Measurements from ENCODE around the gene MTPN.

The MTPN gene

DNA sequence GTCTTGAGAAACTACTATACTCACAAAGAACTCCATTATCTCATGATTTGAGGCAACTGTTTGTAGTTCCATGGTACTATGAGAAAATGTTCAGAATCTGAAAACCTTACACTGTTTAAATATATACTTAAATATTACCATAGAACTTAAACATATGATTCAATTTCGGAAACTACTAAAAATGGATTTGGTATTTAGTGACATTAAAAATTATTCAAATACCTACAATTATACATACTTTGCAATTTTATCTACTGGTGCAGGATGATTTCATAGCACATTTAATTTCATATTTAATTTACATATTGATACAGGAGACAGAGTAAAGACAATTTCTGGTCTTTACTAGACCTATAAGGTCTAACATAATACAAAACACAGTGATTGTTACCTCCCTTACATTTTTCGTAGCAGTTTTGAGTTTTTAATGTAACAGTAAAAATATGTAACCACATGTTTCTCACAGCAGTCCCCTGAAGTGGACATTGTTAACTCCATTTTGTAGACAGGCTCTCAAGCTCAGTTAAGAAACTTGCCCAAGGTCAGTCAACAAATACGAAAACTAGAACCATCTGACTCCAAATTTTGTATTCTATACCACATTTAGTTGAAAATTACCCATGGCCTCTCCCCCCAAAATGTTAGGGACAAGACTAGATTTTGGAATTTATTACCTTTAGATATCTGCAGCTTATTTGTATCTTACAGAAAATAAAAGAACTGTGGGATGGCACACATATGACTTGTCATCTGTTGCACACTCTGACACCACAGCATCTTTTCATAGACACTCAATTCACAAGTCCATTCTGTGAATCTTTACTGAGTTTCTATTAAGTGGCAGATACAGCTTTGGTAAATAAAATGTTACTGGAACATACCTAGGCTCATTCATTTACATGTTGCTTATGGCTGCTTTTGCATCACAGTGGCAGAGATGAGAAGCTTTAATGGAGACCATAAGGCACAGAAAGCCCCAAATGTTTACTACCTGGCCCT is 36.8 kb downstream of the MTPN start:
- H3K9ac ChIP-seq (ENCODE audit: insufficient read length, low read depth): no peak overlapping the region
- no peaks in the 10 kb centered on the region for H3K27me3 ChIP-seq (ENCODE audit: insufficient read depth, insufficient read length)
- H3K36me3 ChIP-seq (ENCODE audit: insufficient read depth, insufficient read length, low read length): peaks cover 2% of the 10 kb centered on the region
- H3K4me1 ChIP-seq (ENCODE audit: insufficient read depth, insufficient read length): no peaks in the 10 kb centered on the region
- no peaks in the 10 kb centered on the region for H3K9me3 ChIP-seq (ENCODE audit: insufficient read depth, low read length)
- no peak for DNase-seq (ENCODE audit: low read depth, low spot score)
- TF ChIP-seq SUZ12 (IDR thresholded peaks at IDR 0.05; ENCODE audit: extremely low read depth, insufficient read depth, insufficient read length) (no peak), YY1 (IDR thresholded peaks at IDR 0.05; ENCODE audit: insufficient read depth, insufficient read length) (no peak), ZNF274 (IDR thresholded peaks at IDR 0.05; ENCODE audit: low read depth, low read length) (no peak)
- no peak overlapping the region for H3K4me3 ChIP-seq (ENCODE audit: insufficient read length, low read depth)

- Histone ChIP-seq H3K4me1 (ENCODE audit: insufficient read depth, insufficient read length) (no peaks in the 10 kb centered on the region), H3K4me3 (ENCODE audit: insufficient read length, low read depth) (no peak overlapping the region), H3K36me3 (ENCODE audit: insufficient read depth, insufficient read length, low read length) (peaks cover 2% of the 10 kb centered on the region), H3K9me3 (ENCODE audit: insufficient read depth, low read length) (no peaks in the 10 kb centered on the region), H3K27me3 (ENCODE audit: insufficient read depth, insufficient read length) (no peaks in the 10 kb centered on the region), H3K9ac (ENCODE audit: insufficient read length, low read depth) (no peak overlapping the region)
- no peak for TF ChIP-seq ZNF274 (IDR thresholded peaks at IDR 0.05; ENCODE audit: low read depth, low read length)
- TF ChIP-seq SUZ12 (IDR thresholded peaks at IDR 0.05; ENCODE audit: extremely low read depth, insufficient read depth, insufficient read length): no peak
- TF ChIP-seq YY1 (IDR thresholded peaks at IDR 0.05; ENCODE audit: insufficient read depth, insufficient read length): no peak
- no peak for DNase-seq (ENCODE audit: low read depth, low spot score)
These were observed 37.8 kb downstream of the MTPN start for GRCh38 chr7:135939261-135939812.

DNA sequence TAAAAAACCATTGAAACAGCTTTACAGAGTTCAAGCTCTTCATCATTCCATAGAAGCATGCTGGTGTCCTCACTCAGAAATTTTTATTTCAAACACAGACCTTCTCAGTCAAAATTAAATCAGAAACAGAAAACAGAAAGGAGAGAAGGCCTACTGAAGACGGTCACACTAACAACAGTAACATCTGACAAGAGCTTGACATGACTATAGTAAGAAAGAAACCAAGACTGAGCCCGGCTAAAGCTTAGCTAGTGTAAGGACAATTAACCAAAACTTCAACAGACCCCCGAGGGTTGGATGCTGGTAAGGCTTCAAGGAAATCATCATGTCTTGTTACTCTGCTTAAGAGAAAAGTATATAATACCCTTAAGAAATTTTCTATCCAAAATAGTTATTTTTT is 38.6 kb downstream of the MTPN start:
- Histone ChIP-seq H3K27me3 (ENCODE audit: insufficient read depth, insufficient read length) (no peaks in the 10 kb centered on the region), H3K4me3 (ENCODE audit: insufficient read length, low read depth) (no peak overlapping the region), H3K36me3 (ENCODE audit: insufficient read depth, insufficient read length, low read length) (peaks cover 5% of the 10 kb centered on the region), H3K4me1 (ENCODE audit: insufficient read depth, insufficient read length) (no peaks in the 10 kb centered on the region), H3K9ac (ENCODE audit: insufficient read length, low read depth) (no peak overlapping the region), H3K9me3 (ENCODE audit: insufficient read depth, low read length) (no peaks in the 10 kb centered on the region)
- DNase-seq (ENCODE audit: low read depth, low spot score): no peak
- no peak for TF ChIP-seq ZNF274 (IDR thresholded peaks at IDR 0.05; ENCODE audit: low read depth, low read length)
- TF ChIP-seq SUZ12 (IDR thresholded peaks at IDR 0.05; ENCODE audit: extremely low read depth, insufficient read depth, insufficient read length): no peak
- TF ChIP-seq YY1 (IDR thresholded peaks at IDR 0.05; ENCODE audit: insufficient read depth, insufficient read length): no peak

GRCh38 chr7:135938086-135938485 is 39.1 kb downstream of the MTPN start:
- no peak overlapping the region for H3K4me3 ChIP-seq (ENCODE audit: insufficient read length, low read depth)
- H3K9ac ChIP-seq (ENCODE audit: insufficient read length, low read depth): no peak overlapping the region
- peaks cover 5% of the 10 kb centered on the region for H3K36me3 ChIP-seq (ENCODE audit: insufficient read depth, insufficient read length, low read length)
- H3K9me3 ChIP-seq (ENCODE audit: insufficient read depth, low read length): no peaks in the 10 kb centered on the region
- TF ChIP-seq SUZ12 (IDR thresholded peaks at IDR 0.05; ENCODE audit: extremely low read depth, insufficient read depth, insufficient read length) (no peak), ZNF274 (IDR thresholded peaks at IDR 0.05; ENCODE audit: low read depth, low read length) (no peak), YY1 (IDR thresholded peaks at IDR 0.05; ENCODE audit: insufficient read depth, insufficient read length) (no peak)
- no peaks in the 10 kb centered on the region for H3K27me3 ChIP-seq (ENCODE audit: insufficient read depth, insufficient read length)
- DNase-seq (ENCODE audit: low read depth, low spot score): no peak
- no peaks in the 10 kb centered on the region for H3K4me1 ChIP-seq (ENCODE audit: insufficient read depth, insufficient read length)

GRCh38 chr7:135936497-135937217 is 40.5 kb downstream of the MTPN start:
- Histone ChIP-seq H3K36me3 (ENCODE audit: insufficient read depth, insufficient read length, low read length) (peaks cover 5% of the 10 kb centered on the region), H3K4me1 (ENCODE audit: insufficient read depth, insufficient read length) (no peaks in the 10 kb centered on the region), H3K9ac (ENCODE audit: insufficient read length, low read depth) (no peak overlapping the region), H3K4me3 (ENCODE audit: insufficient read length, low read depth) (no peak overlapping the region), H3K27me3 (ENCODE audit: insufficient read depth, insufficient read length) (no peaks in the 10 kb centered on the region), H3K9me3 (ENCODE audit: insufficient read depth, low read length) (no peaks in the 10 kb centered on the region)
- TF ChIP-seq ZNF274 (IDR thresholded peaks at IDR 0.05; ENCODE audit: low read depth, low read length) (no peak), YY1 (IDR thresholded peaks at IDR 0.05; ENCODE audit: insufficient read depth, insufficient read length) (no peak), SUZ12 (IDR thresholded peaks at IDR 0.05; ENCODE audit: extremely low read depth, insufficient read depth, insufficient read length) (no peak)
- no peak for DNase-seq (ENCODE audit: low read depth, low spot score)

- Histone ChIP-seq H3K4me1 (ENCODE audit: insufficient read depth, insufficient read length) (no peaks in the 10 kb centered on the region), H3K27me3 (ENCODE audit: insufficient read depth, insufficient read length) (no peaks in the 10 kb centered on the region), H3K9me3 (ENCODE audit: insufficient read depth, low read length) (no peaks in the 10 kb centered on the region), H3K9ac (ENCODE audit: insufficient read length, low read depth) (no peak overlapping the region), H3K4me3 (ENCODE audit: insufficient read length, low read depth) (no peak overlapping the region), H3K36me3 (ENCODE audit: insufficient read depth, insufficient read length, low read length) (peaks cover 5% of the 10 kb centered on the region)
- TF ChIP-seq ZNF274 (IDR thresholded peaks at IDR 0.05; ENCODE audit: low read depth, low read length): no peak
- no peak for TF ChIP-seq YY1 (IDR thresholded peaks at IDR 0.05; ENCODE audit: insufficient read depth, insufficient read length)
- TF ChIP-seq SUZ12 (IDR thresholded peaks at IDR 0.05; ENCODE audit: extremely low read depth, insufficient read depth, insufficient read length): no peak
- DNase-seq (ENCODE audit: low read depth, low spot score): no peak
These were observed 42.5 kb downstream of the MTPN start for GRCh38 chr7:135934651-135935050.
